BJ (cell line): Measurements from ENCODE around the gene ERMP1. TPM values are rescaled to one million over a fixed set of nuclear protein-coding genes. Genes with fewer than 3 reads are reported as not detected.

Experiments
- CTCF ChIA-PET: fragments of 350-600 bp; formaldehyde crosslinking; extraction: SDS; loops from one replicate; lab custom pipeline; 2021; ENCODE audit warnings: antibody characterized with exemption, inconsistent platforms; lab: Yijun Ruan, JAX
- POLR2A ChIA-PET: fragments of 300-600 bp; sonication (Branson Sonifier 250); formaldehyde crosslinking; extraction: SDS; loops from one replicate; lab custom pipeline; 2021; ENCODE audit warnings: antibody characterized with exemption; lab: Charles Lee
- DNase-seq: peaks from one replicate; pipeline ENCODE4 v3.0.0-alpha.2; 2011; ENCODE audit warnings: low read depth
- H3K27me3 ChIP-seq: 2 replicates; pipeline ENCODE4 v1.6.0; 2011; ENCODE audit warnings: low read length; ENCODE audit not compliant: control insufficient read depth, insufficient read depth
- H3K36me3 ChIP-seq: 2 replicates; pipeline ENCODE4 v1.5.1; 2011; ENCODE audit warnings: low read length; ENCODE audit not compliant: control insufficient read depth, insufficient read depth
- H3K4me3 ChIP-seq: 2 replicates; pipeline ENCODE4 v1.5.1; 2011; ENCODE audit warnings: low read depth, mild to moderate bottlenecking, control low read depth, low read length
- CTCF ChIP-seq: IDR thresholded peaks from 2 replicates; pipeline ENCODE4 v1.5.1; 2011; ENCODE audit warnings: low read depth, mild to moderate bottlenecking, control low read depth, inconsistent platforms, low read length, moderate library complexity; ENCODE audit not compliant: insufficient read depth
- polyA plus RNA-seq: library from polyadenylated mRNA; depleted of rRNA; stranded (reverse); fragments of >200 nt; gene quantifications from 2 replicates; pipeline ENCODE4 v1.2.3, GENCODE V29; 2011

ERMP1 gene
- polyA plus RNA-seq, 1 experiment, result 2.3 TPM

- no peaks in the 10 kb centered on the region for H3K27me3 ChIP-seq
- no peak for DNase-seq
- no peak for TF ChIP-seq CTCF
- CTCF ChIA-PET, result no interaction called here
- peaks cover 27% of the 10 kb centered on the region for H3K36me3 ChIP-seq
- POLR2A ChIA-PET, result no interaction called here
- no peak overlapping the region for H3K4me3 ChIP-seq
Measured at GRCh38 chr9:5767968-5768932, 64.7 kb downstream of the ERMP1 start.

- no peaks in the 10 kb centered on the region for H3K27me3 ChIP-seq
- H3K36me3 ChIP-seq, result peaks cover 20% of the 10 kb centered on the region
- ChIA-PET CTCF (interaction anchor here (1.3 to 1.8 kb wide), 2 partner anchors 8 to 15 kb away, joined by 4 to 7 read pairs; no protein-coding TSS in a partner anchor), POLR2A (no interaction called here)
- no peak overlapping the region for H3K4me3 ChIP-seq
- no peak for DNase-seq
- no peak for TF ChIP-seq CTCF
Measured at GRCh38 chr9:5764130-5764868, 68.6 kb downstream of the ERMP1 start.

GRCh38 chr9:5762421-5762820, 70.5 kb downstream of the ERMP1 start:
- Histone ChIP-seq H3K36me3 (peaks cover 19% of the 10 kb centered on the region), H3K4me3 (no peak overlapping the region), H3K27me3 (no peaks in the 10 kb centered on the region)
- ChIA-PET CTCF (no interaction called here), POLR2A (no interaction called here)
- TF ChIP-seq CTCF, result no peak
- no peak for DNase-seq

GRCh38 chr9:5760338-5760737, 72.6 kb downstream of the ERMP1 start:
- Histone ChIP-seq H3K4me3 (no peak overlapping the region), H3K27me3 (no peaks in the 10 kb centered on the region), H3K36me3 (peaks cover 17% of the 10 kb centered on the region)
- CTCF ChIA-PET, result interaction anchor here (0.8 kb wide), 1 partner anchor 12 kb away, joined by 3 read pairs; no protein-coding TSS in a partner anchor
- no peak for TF ChIP-seq CTCF
- DNase-seq, result no peak
- POLR2A ChIA-PET, result no interaction called here

GRCh38 chr9:5756633-5757032, 76.3 kb downstream of the ERMP1 start:
- peaks cover 7% of the 10 kb centered on the region for H3K36me3 ChIP-seq
- no peak overlapping the region for H3K4me3 ChIP-seq
- H3K27me3 ChIP-seq, result no peaks in the 10 kb centered on the region
- TF ChIP-seq CTCF, result no peak
- POLR2A ChIA-PET, result no interaction called here
- DNase-seq, result no peak
- CTCF ChIA-PET, result interaction anchor here (0.6 kb wide), 1 partner anchor 33 kb away, joined by 3 read pairs; no protein-coding TSS in a partner anchor
